GM10266 (cell line): Measurements from ENCODE around the gene HHIPL1.

ENCODE experiments used
- DNase-seq: peaks from one replicate; pipeline ENCODE4 v3.0.0; 2012; ENCODE audit errors: extremely low spot score
- CTCF ChIP-seq: IDR thresholded peaks from 2 replicates; pipeline ENCODE4 v1.5.1; 2012; ENCODE audit warnings: mild to moderate bottlenecking, low read depth; ENCODE audit not compliant: control insufficient read depth, insufficient read depth; ENCODE audit errors: missing control alignments

Gene HHIPL1

GRCh38 chr14:99624024-99624423 is 20.9 kb upstream of the HHIPL1 start:
- TF ChIP-seq CTCF = no peak
- DNase-seq = no peak

- no peak for TF ChIP-seq CTCF
- DNase-seq = no peak
Measured at GRCh38 chr14:99624971-99625370, 20.0 kb upstream of the HHIPL1 start.

GRCh38 chr14:99625476-99625875 is 19.5 kb upstream of the HHIPL1 start:
- no peak for DNase-seq
- no peak for TF ChIP-seq CTCF

- no peak for DNase-seq
- TF ChIP-seq CTCF = no peak
Measured at GRCh38 chr14:99626041-99626648, 18.8 kb upstream of the HHIPL1 start.

- DNase-seq = no peak
- TF ChIP-seq CTCF = no peak
Measured at GRCh38 chr14:99627100-99627499, 17.8 kb upstream of the HHIPL1 start.

GRCh38 chr14:99627510-99628381 is 17.2 kb upstream of the HHIPL1 start:
- no peak for TF ChIP-seq CTCF

GRCh38 chr14:99628887-99629618 is 15.9 kb upstream of the HHIPL1 start:
- TF ChIP-seq CTCF = peak; percentile 92
- peak; percentile 82 for DNase-seq

More at GRCh38 chr14:99627510-99628381, 17.2 kb upstream of the HHIPL1 start:
- DNase-seq = no peak
